ENCODE measurements around the gene CENPO. TPM values are rescaled to one million over a fixed set of nuclear protein-coding genes. Genes with fewer than 3 reads are reported as not detected.

The CENPO gene
- total RNA-seq, 1 donor from 2014 or later: 1.6 TPM

DNA sequence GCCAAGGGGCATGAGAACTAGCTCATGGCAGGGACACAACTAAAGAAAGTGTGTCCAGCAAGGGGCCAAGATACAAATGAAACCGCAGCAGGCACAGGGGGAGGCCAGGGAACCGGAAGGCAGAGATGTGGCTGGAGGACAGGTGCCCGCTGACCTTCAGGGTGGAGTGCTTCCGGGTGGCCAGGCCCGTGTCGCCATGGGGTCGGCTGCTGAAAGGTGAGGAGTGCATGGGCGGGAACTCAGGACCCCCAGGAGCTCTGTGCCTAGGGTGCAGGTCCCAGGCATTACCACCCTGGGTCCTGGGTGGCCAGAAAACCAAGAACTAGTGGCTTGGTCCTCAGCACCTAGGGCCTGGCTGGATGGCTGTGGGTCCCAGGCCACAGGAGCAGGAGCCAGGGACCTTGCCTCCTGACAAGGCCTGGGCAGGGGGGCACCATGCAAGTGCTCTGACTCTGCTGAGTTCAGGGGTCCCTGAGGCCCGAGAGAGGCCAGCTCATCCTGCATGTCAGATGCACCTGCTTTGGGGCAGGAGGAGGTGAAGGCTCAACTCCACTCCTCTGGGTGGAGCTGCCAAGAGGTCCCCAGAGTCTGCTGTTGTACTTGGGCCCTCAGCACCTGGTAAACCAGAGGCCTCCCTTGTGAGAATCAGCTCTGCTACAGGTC lies 50.9 kb downstream of the CENPO start:
- FAIRE-seq (no peak), DNase-seq (ENCODE audit: low read depth) (no peak)
- no peaks in the 10 kb centered on the region for H3K27me3 ChIP-seq (ENCODE audit: control insufficient read depth, insufficient read depth, low read length)
- peaks cover 4% of the 10 kb centered on the region for H3K36me3 ChIP-seq (ENCODE audit: control insufficient read depth, insufficient read depth, low read length)
- no peak overlapping the region for H3K4me3 ChIP-seq (ENCODE audit: low read depth, low read length)
- TF ChIP-seq, protein P1, sequence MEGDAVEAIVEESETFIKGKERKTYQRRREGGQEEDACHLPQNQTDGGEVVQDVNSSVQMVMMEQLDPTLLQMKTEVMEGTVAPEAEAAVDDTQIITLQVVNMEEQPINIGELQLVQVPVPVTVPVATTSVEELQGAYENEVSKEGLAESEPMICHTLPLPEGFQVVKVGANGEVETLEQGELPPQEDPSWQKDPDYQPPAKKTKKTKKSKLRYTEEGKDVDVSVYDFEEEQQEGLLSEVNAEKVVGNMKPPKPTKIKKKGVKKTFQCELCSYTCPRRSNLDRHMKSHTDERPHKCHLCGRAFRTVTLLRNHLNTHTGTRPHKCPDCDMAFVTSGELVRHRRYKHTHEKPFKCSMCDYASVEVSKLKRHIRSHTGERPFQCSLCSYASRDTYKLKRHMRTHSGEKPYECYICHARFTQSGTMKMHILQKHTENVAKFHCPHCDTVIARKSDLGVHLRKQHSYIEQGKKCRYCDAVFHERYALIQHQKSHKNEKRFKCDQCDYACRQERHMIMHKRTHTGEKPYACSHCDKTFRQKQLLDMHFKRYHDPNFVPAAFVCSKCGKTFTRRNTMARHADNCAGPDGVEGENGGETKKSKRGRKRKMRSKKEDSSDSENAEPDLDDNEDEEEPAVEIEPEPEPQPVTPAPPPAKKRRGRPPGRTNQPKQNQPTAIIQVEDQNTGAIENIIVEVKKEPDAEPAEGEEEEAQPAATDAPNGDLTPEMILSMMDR (IDR thresholded peaks at IDR 0.05; ENCODE audit: insufficient read depth, low read length, severe bottlenecking): no peak

DNA sequence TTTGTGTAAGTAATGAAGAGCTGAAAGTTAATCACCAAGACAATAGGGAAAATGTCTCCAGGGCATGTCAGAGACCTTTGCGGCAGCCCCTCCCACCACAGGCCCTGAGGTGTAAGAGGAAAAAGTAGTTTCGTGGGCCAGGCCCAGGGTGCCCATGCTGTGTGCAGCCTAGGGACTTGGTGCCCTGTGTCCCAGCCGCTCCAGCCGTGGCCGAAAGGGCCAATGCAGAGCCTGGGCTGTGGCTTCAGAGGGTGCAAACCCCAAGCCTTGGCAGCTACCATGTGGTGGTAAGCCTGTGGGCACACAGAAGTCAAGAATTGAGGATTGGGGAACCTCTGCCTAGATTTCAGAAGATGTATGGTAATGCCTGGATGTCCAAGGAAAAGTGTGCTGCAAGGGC lies 52.5 kb downstream of the CENPO start:
- DNase-seq (ENCODE audit: low read depth): no peak
- Histone ChIP-seq H3K36me3 (ENCODE audit: control insufficient read depth, insufficient read depth, low read length) (peaks cover 2% of the 10 kb centered on the region), H3K4me3 (ENCODE audit: low read depth, low read length) (no peak overlapping the region), H3K27me3 (ENCODE audit: control insufficient read depth, insufficient read depth, low read length) (no peaks in the 10 kb centered on the region)
- no peak for FAIRE-seq
- TF ChIP-seq, protein P1 (IDR thresholded peaks at IDR 0.05; ENCODE audit: insufficient read depth, low read length, severe bottlenecking): no peak

DNA sequence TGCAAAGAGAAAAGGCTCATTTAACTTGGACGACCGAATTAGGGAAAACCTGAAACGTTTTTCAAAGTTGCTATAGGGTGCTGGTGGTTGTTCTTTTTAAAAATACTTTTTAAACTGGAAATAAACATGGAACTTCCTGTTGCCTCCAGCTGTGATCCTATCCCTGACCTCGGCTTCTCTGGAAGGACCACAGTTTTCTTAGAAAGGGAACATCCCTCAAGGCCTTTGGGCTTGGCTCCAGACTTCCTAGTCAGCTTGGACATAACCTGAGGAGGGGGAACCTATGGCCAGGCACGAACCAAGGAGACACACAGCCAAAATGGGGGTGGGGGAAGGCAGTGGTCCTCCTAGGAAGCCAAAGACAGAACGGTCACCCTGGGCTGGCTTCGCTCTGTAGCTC lies 57.7 kb downstream of the CENPO start:
- FAIRE-seq: no peak
- TF ChIP-seq, protein P1 (IDR thresholded peaks at IDR 0.05; ENCODE audit: insufficient read depth, low read length, severe bottlenecking): no peak
- no peaks in the 10 kb centered on the region for H3K36me3 ChIP-seq (ENCODE audit: control insufficient read depth, insufficient read depth, low read length)
- no peaks in the 10 kb centered on the region for H3K27me3 ChIP-seq (ENCODE audit: control insufficient read depth, insufficient read depth, low read length)
- DNase-seq (ENCODE audit: low read depth): no peak
- no peak overlapping the region for H3K4me3 ChIP-seq (ENCODE audit: low read depth, low read length)

DNA sequence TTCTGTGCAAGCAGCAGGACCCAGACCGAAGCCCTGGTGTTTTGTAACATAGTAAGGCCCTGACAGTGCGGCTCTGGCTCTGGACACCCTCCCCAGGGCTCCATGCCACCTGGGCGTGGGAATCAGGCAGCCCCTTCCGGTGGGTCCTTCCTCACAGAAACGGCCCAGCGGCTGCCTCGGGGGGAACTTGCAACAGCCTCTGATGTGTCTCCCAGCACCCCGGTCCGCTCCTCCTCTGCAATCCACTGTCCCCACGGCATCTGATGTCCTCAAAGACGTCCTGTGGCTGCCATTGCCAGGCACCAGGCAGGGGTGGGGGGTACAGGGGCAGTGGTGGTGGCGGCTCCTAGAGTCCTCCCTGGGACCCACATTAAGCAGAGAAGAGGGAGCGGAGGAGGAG lies 58.8 kb downstream of the CENPO start:
- no peaks in the 10 kb centered on the region for H3K27me3 ChIP-seq (ENCODE audit: control insufficient read depth, insufficient read depth, low read length)
- no peak overlapping the region for H3K4me3 ChIP-seq (ENCODE audit: low read depth, low read length)
- no peak for FAIRE-seq
- H3K36me3 ChIP-seq (ENCODE audit: control insufficient read depth, insufficient read depth, low read length): no peaks in the 10 kb centered on the region
- TF ChIP-seq, protein P1 (IDR thresholded peaks at IDR 0.05; ENCODE audit: insufficient read depth, low read length, severe bottlenecking): no peak
- DNase-seq (ENCODE audit: low read depth): no peak

DNA sequence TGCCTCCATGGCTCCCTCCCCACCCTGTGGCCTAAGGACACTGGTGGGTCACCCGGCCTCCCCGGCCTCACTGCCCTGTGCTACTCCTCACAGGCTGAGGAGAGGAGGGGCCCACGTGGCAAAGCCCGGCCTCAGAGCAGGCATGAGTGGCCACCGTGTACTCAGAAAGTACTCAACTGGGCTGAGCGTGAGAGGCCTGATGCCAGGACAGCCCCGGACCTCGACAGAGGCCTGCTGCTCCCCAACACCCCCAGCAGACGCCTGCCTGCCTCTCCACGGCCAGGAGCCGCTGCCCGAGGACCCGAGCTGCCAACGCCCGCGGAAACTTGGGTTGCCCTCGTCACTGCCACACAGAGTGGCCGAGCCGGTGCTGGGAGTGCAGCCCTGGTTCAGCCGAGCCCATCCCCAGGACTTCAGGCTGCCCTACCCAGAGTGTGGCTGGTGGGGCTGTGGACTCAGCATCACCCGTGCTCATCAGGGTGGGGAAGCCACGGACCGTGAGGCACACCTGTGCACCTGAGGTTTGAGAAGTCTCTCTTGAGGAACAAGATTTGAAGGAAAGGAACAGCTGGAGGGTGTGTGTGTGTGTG lies 59.3 kb downstream of the CENPO start:
- no peak for DNase-seq (ENCODE audit: low read depth)
- Histone ChIP-seq H3K4me3 (ENCODE audit: low read depth, low read length) (no peak overlapping the region), H3K36me3 (ENCODE audit: control insufficient read depth, insufficient read depth, low read length) (no peaks in the 10 kb centered on the region), H3K27me3 (ENCODE audit: control insufficient read depth, insufficient read depth, low read length) (no peaks in the 10 kb centered on the region)
- TF ChIP-seq, protein P1 (IDR thresholded peaks at IDR 0.05; ENCODE audit: insufficient read depth, low read length, severe bottlenecking): no peak
- FAIRE-seq: no peak

DNA sequence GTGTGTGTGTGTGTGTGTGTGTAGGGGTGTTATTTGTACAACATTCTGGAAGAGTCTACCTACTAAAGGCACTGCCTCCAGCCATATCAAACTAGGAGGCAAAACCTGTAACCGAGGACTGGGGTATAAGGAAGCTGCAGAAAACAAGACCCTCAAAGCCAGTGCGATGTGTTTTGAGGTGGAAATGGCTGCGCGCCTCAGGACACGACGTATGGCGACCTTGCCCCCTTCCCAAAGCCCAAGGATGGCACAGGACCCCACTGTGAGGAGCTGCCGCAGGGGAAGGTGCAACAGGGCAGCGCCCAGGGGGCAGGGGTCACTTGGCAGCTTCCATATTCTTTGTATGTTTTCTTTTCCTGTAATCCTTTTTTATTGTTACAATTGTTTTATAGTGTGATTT lies 59.8 kb downstream of the CENPO start:
- FAIRE-seq (no peak), DNase-seq (ENCODE audit: low read depth) (no peak)
- no peak overlapping the region for H3K4me3 ChIP-seq (ENCODE audit: low read depth, low read length)

More for the DNA sequence above, 59.8 kb downstream of the CENPO start:
- Histone ChIP-seq H3K27me3 (ENCODE audit: control insufficient read depth, insufficient read depth, low read length) (no peaks in the 10 kb centered on the region), H3K36me3 (ENCODE audit: control insufficient read depth, insufficient read depth, low read length) (no peaks in the 10 kb centered on the region)
- TF ChIP-seq, protein P1 (IDR thresholded peaks at IDR 0.05; ENCODE audit: insufficient read depth, low read length, severe bottlenecking): no peak
